ENCODE data around the gene CLEC2D.
"Not testable (repeated sequence)": the region's sequence is repeated elsewhere in the genome, so short reads cannot be mapped to it uniquely, and the experiment has no call there.

The CLEC2D gene

DNA sequence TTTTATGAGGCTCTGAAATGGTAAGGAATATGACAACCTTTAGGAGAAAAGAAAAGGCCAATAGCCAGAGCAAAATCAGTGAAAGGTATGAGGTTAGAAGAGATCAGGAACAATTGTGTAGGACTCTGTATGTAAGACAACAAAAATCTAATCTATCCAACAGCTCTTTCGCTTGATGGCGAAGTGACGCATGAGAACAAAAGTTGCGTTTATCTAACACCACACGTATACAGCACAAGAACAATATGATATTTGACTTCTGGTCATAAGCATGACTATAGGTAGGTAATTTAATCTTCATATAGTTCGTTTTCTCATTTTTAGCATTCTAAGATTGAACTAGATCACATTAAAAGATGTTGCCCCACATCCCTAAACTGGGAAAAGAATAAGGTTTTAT is 61.9 kb downstream of the CLEC2D start:
- DNase-seq: no peak

DNA sequence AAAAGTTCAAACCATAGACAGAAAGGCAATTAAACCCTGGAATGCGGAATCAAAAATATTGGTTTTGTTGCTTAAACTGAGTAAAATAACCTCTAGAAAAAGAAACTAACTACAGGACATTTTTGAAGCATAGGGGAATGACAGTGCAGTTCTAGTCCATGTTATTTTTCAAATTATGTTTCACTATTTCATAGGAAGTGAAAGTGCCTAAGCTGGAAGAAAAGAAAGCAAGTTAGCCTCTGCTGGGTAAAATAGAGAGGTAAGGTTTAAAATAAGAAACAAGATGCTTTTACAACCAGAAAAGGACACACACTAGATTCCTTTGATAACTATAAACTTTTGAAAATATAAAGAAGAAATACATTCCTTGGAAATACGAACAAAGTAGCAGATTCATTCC is 62.3 kb downstream of the CLEC2D start:
- no peak for DNase-seq

DNA sequence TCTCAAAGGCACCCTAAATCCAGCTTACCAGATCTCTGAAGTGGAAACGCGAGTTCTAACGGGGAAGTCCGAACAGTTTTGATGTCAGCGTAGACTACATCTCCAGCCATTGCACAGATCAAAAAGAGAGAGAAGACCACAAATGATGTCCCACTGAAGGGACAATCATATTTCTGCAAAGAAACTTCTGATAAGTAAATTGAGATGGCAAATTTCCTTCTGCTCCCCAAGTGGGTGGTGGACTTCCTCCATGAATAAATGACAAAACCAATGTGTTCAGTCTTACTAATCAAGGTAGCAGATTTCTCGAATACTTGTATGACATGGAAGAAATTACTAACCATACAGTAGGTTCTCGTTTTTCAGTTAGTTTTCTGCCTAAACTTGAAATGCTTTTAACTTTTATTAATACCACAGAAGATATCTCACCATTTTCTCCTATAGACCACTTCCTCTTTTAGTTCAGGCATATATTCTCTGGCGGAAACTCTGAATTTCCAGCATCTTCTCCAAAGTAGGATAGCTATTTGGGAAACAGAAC is 63.5 kb downstream of the CLEC2D start, which contains the start of gene CLECL1:
Gene CLECL1, minus strand, starts transcription at position 177 of the 541 bp plus-strand sequence.
- no peak for DNase-seq

DNA sequence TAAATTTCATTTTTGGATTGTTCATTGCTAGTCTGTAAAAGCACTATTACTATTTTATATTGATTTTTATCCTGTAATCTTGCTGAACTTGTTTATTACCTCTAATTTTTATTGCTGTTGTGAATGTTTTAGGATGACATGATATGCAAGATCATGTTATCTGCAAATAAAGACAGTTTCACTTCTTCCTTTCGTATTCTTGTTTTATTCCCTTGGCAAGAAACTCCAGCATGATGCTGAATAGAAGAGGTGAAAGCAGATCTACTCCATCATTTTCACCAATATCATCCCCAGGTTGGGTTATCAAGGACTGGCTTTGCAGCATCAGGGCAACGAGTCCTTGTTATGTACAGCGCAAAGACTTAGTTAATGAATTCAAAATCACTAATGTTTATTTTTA is 66.1 kb downstream of the CLEC2D start:
- DNase-seq: no peak

DNA sequence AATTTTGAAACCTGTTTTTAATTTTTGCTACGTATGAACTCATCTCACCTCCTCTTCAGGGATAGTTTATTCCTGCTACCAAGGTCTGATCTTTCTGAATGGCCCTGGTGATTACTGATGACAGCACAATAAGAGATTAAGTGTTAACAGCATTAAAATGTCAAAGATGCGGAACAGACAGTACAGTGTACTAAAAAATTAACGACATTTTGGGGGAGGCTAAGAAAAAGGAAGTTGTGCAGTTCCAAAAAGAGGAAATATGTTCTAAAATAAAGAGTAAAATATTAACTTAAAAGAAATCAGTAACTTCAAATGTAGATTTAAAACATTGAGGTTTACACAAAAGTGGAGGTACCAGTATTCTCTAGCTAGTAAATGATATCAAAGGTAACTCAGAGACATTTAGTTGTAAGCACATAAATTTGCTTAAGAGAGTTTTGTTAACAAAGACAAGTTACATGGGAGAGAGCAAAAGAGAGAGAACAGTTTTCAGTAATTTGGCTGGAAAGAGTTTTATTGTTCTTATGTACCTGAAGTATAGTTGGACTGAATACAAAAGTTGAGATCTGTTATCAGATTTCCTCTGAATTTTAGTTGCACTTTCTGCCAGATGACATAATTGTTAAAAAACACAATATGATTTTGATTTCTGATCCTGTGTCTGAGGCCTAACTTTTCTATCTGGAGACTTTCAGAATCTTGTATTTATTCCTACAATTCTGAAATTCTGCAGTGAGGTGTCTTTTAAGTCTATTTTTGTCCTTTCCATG is 67.6 kb downstream of the CLEC2D start:
- no peak for DNase-seq

DNA sequence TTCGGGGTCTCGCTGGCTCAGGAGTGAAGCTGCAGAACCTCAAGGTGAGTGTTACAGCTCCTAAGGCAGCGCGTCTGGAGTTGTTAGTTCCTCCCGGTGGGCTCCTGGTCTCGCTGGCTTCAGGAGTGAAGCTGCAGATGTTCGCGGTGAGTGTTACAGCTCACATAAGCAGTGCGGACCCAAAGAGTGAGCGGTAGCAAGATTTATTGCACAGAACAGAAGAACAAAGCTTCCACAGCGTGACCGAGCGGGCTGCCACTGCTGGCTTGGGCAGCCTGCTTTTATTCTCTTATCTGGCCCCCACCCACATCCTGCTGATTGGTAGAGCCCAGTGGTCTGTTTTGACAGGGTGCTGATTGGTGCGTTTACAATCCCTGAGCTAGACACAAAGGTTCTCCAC is 69.4 kb downstream of the CLEC2D start:
- not testable (repeated sequence) for DNase-seq

DNA sequence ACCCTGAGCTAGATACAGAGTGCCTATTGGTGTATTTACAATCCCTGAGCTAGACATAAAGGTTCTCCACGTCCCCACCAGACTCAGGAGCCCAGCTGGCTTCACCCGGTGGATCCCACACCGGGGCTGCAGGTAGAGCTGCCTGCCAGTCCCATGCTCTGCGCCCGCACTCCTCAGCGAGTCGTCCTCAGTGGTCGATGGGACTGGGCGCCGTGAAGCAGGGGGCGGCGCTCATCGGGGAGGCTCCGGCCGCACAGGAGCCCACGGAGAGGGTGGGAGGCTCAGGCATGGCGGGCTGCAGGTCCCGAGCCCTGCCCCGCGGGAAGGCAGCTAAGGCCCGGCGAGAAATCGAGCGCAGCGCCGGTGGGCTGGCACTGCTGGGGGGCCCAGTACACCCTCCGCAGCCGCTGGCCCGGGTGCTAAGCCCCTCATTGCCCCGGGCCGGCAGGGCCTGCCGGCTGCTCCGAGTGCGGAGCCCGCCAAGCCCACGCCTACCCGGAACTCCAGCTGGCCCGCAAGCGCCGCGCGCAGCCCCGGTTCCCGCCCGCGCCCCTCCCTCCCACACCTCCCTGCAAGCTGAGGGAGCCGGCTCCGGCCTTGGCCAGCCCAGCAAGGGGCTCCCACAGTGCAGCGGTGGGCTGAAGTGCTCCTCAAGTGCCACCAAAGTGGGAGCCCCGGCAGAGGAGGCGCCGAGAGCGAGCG is 70.0 kb downstream of the CLEC2D start:
- not testable (repeated sequence) for DNase-seq

DNA sequence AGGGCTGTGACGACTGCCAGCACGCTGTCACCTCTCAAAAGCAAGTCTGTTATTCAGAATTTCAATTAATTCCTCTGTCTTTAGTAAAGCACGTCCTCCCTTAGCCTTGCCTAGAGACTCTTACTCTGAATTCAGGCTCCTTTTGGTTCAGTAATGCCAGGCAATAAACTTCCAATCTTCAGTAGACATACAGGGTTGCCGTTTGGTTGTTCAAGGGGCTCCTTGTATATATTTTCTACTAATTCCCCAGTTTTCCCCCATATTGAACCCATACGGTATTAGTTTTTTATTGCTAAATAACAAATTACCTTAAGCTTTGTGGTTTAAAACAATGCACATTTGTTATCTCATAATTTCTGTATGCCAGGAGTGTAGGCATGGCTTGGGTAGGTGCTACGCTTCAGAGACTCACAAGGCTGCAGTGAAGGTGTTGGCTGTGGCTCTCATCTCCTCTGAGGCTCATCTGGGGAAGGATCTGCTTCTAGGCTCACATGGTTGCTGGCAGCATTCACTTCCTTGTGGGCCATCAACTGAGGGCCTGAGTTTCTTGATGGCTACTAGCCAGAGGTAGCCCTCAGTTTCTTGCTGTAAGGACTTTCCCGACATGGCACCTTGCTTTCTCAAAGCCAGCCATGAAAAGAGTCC is 70.7 kb downstream of the CLEC2D start:
- DNase-seq: no peak

DNA sequence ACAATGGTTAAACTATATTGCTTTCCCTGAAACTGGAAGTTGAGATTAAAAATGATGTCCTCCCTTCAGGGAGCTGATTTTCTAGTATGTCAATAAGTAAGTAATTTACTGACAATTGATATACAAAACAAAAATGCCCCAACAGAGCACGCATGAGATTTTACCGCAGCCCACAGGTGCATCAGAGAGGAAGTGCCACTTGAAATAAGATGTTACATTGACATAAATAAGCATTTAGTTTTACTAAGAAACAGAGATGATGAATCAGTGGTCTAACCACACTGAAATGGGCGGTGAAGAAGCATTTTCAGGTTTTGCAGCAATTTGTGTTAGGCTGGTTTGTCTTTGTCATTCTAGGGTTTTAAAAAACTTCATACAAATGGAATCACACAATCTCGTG is 72.2 kb downstream of the CLEC2D start:
- DNase-seq: peak; percentile 57

DNA sequence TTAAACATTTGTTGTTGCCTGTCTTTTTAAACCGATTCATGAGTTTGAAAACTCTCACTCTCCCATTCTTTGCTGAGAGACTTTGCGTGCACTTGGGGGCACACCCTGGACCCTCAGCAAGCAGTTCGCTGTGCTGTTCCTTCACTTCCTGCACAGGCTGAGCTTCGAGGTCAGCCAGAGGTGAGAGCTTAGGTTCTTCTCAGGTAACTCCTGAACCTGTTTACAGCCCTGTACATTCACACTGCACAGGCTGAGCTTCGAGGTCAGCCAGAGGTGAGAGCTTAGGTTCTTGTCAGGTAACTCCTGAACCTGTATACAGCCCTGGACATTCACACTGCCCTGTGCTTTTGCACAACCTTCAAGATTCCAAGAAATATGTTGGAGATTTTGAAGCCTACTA is 73.1 kb downstream of the CLEC2D start:
- DNase-seq: peak; percentile 17

DNA sequence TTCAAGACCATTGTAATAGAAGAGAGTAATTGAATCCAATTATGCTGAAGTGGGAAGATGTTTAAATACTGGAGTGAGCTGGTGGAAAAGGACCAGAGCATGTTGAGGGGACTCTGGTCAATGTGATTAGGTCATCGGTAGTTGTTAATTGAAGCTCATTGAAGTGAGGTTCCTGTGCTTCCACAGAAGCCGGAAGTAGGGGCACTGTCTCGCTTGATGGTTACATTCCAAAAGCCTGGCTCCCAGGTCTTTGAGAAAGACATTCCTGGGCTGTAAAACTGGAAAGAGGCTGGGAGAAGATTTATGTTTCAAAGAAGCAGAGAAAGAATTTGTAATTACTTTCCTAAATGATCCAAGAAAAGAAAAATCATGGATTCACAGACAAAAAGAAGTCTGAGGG is 75.7 kb downstream of the CLEC2D start:
- DNase-seq: no peak
